ENCODE results near the gene ABCF1. TPM values are rescaled to one million over a fixed set of nuclear protein-coding genes. Genes with fewer than 3 reads are reported as not detected.

The ABCF1 gene
- total RNA-seq, 3 donors from 2014 or later (not counting 1 experiment from before 2014, with no cell fraction given) = 91.4 to 138 (median 138) TPM

DNA sequence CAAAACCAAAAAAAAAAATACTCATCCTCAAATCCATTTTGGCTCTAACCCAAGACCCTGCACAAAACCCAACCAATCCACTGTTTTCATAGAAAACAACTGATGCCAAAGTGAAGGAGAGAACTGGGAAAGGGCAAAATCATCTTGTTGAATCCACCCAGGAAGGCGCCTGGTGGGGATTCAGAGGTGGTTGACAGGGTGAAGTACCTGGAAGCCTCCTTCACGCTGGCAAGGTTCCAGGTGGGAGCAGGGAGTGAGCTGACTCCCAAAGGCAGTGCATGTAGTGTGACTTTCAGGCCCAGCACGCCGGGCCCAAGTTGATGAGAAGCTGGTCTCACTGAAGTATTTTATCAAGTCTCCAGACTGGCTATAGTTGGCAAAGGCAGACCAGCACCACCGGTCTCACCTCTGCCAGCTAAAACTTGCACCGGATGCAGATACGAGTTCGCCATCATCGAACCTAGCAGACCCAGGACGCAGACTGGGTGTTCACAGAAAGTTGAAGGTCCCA, 29.3 kb downstream of the ABCF1 start:
- H3K4me1 ChIP-seq (ENCODE audit: control insufficient read depth, insufficient read depth, low read length) = peaks cover 33% of the 10 kb centered on the region
- DNase-seq = no peak
- peaks cover 53% of the 10 kb centered on the region for H3K36me3 ChIP-seq (ENCODE audit: control insufficient read depth, insufficient read depth, low read length)
- Mint-ChIP-seq H3K4me1 (peaks cover 37 to 40% of the 10 kb centered on the region in 2 donors), H3K27me3 (ENCODE audit: low read depth in 2 of 2) (no peaks in the 10 kb centered on the region), H3K9me3 (no peaks in the 10 kb centered on the region), H3K4me3 (peak overlapping the region; percentile 32), H3K36me3 (peaks cover 28% of the 10 kb centered on the region), H3K27ac (peak overlapping the region; percentile 70 to 73)
- intact Hi-C loops (cut with micrococcal nuclease) = no loop called here
- peak overlapping the region; percentile 51 for H3K27ac ChIP-seq (ENCODE audit: low read length)
- ATAC-seq = no peak
- H3K27me3 ChIP-seq (ENCODE audit: control insufficient read depth, insufficient read depth, low read length) = no peaks in the 10 kb centered on the region
- H3K9me3 ChIP-seq (ENCODE audit: control insufficient read depth, insufficient read depth, low read length) = no peaks in the 10 kb centered on the region
- TF ChIP-seq CTCF (IDR thresholded peaks at IDR 0.05) = no peak
- H3K4me3 ChIP-seq (ENCODE audit: low read length) = no peak overlapping the region
- WGBS (ENCODE audit: insufficient coverage) = 91% methylated on average over 10 of the region's 10 CpGs

DNA sequence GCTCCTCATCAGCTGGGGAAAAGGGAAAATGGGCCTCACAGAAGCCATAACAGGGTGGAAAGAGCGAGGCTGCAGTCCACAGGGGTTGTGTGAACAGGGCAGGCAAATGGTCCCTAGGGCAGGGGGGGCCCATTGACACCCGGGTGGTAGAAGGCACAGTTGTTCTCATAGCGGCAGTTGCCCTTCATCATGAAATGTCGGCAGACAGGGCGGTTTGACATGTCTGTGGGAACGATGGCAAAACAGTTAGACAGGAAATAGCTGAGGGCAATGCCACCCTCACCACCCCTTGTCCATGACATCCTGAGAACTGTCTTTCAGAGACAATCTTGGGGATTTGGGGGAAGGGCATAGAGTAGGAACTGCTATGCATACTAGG, 30.2 kb downstream of the ABCF1 start:
- Histone ChIP-seq H3K4me1 (ENCODE audit: control insufficient read depth, insufficient read depth, low read length) (peaks cover 33% of the 10 kb centered on the region), H3K27me3 (ENCODE audit: control insufficient read depth, insufficient read depth, low read length) (no peaks in the 10 kb centered on the region), H3K4me3 (ENCODE audit: low read length) (no peak overlapping the region), H3K36me3 (ENCODE audit: control insufficient read depth, insufficient read depth, low read length) (peaks cover 61% of the 10 kb centered on the region), H3K9me3 (ENCODE audit: control insufficient read depth, insufficient read depth, low read length) (no peaks in the 10 kb centered on the region), H3K27ac (ENCODE audit: low read length) (peak overlapping the region; percentile 51)
- peaks cover 41 to 43% of the 10 kb centered on the region in 2 donors for H3K4me1 Mint-ChIP-seq
- peaks cover 34% of the 10 kb centered on the region for H3K36me3 Mint-ChIP-seq
- no peaks in the 10 kb centered on the region for H3K9me3 Mint-ChIP-seq
- no peak for TF ChIP-seq CTCF (IDR thresholded peaks at IDR 0.05)
- 42% methylated on average over 6 of the region's 6 CpGs for WGBS (ENCODE audit: insufficient coverage)
- H3K27ac Mint-ChIP-seq = peak overlapping the region; percentile 70 to 73
- H3K27me3 Mint-ChIP-seq (ENCODE audit: low read depth in 2 of 2) = no peaks in the 10 kb centered on the region
- H3K4me3 Mint-ChIP-seq = peak overlapping the region; percentile 46
- ATAC-seq = peak; percentile 41 to 72 (median 70)
- DNase-seq = peak in 1 of 2 donors; percentile 62
- intact Hi-C loops (cut with micrococcal nuclease) = no loop called here

DNA sequence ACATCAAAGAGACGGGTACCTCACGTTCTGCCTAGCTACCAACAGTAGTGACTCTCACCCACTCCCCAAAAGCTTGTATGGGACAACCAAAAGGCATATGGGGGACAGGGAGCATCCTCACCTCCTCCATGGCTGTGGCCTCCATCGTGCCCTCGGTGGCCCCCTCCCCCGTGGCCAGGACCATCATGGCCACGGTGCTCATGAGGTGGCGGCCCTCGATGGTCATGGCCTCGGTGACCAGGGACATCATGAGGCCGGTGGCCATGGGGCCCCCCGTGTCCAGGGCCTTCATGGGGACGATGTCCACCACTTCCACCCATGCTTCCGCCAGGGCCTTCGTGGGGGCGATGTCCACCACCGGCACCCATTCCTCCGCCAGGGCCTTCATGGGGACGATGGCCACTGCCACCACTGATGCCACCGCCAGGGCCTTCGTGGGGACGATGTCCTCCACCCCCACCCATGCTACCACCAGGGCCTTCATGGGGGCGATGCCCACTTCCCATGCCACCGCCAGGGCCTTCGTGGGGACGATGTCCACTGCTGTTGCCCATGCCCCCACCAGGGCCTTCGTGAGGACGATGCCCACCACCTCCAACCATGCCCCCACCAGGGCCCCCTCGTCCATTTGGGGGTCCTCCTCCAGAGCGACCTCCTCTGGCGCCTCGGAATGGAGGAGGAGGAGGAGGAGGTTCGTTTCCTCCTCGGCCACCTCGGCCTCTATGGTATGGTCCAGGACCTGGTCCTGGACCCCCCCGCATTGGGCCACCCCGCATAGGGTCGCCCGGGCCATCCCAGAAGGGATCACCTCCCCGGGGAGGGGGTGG, 30.8 kb downstream of the ABCF1 start:
- intact Hi-C loops (cut with micrococcal nuclease) = no loop called here
- Mint-ChIP-seq H3K27ac (peak overlapping the region; percentile 70 to 73), H3K4me1 (peaks cover 41 to 42% of the 10 kb centered on the region in 2 donors), H3K4me3 (peak overlapping the region; percentile 46), H3K27me3 (ENCODE audit: low read depth in 2 of 2) (no peaks in the 10 kb centered on the region), H3K36me3 (peaks cover 38% of the 10 kb centered on the region), H3K9me3 (no peaks in the 10 kb centered on the region)
- WGBS (ENCODE audit: insufficient coverage) = 93% methylated on average over 38 of the region's 39 CpGs
- Histone ChIP-seq H3K4me1 (ENCODE audit: control insufficient read depth, insufficient read depth, low read length) (peaks cover 33% of the 10 kb centered on the region), H3K27ac (ENCODE audit: low read length) (peak overlapping the region; percentile 51), H3K9me3 (ENCODE audit: control insufficient read depth, insufficient read depth, low read length) (no peaks in the 10 kb centered on the region), H3K27me3 (ENCODE audit: control insufficient read depth, insufficient read depth, low read length) (no peaks in the 10 kb centered on the region), H3K36me3 (ENCODE audit: control insufficient read depth, insufficient read depth, low read length) (peaks cover 67% of the 10 kb centered on the region), H3K4me3 (ENCODE audit: low read length) (no peak overlapping the region)
- DNase-seq (no peak), ATAC-seq (no peak)
- no peak for TF ChIP-seq CTCF (IDR thresholded peaks at IDR 0.05)
